Measurements from ENCODE around the gene DEPDC1B. TPM values are rescaled to one million over a fixed set of nuclear protein-coding genes. Genes with fewer than 3 reads are reported as not detected.
"Not testable (repeated sequence)": the region's sequence is repeated elsewhere in the genome, so short reads cannot be mapped to it uniquely, and the experiment has no call there.

The DEPDC1B gene
- total RNA-seq, 1 experiment from 2014 or later = 19.9 TPM

- Histone ChIP-seq H3K9me3 (no peaks in the 10 kb centered on the region), H3K36me3 (no peaks in the 10 kb centered on the region), H3K4me3 (no peak overlapping the region), H3K27me3 (no peaks in the 10 kb centered on the region)
- DNase-seq = no peak
Measured at GRCh38 chr5:60710362-60710761, 10.4 kb upstream of the DEPDC1B start.

- H3K4me3 ChIP-seq = no peak overlapping the region
- no peaks in the 10 kb centered on the region for H3K9me3 ChIP-seq
- no peaks in the 10 kb centered on the region for H3K36me3 ChIP-seq
- no peak for DNase-seq
- no peaks in the 10 kb centered on the region for H3K27me3 ChIP-seq
Measured at GRCh38 chr5:60705144-60705543, 5.2 kb upstream of the DEPDC1B start.

GRCh38 chr5:60703944-60704343 lies 4.0 kb upstream of the DEPDC1B start:
- H3K36me3 ChIP-seq = no peaks in the 10 kb centered on the region
- no peak for DNase-seq
- H3K27me3 ChIP-seq = no peaks in the 10 kb centered on the region
- H3K4me3 ChIP-seq = no peak overlapping the region
- H3K9me3 ChIP-seq = no peaks in the 10 kb centered on the region

- H3K36me3 ChIP-seq = no peaks in the 10 kb centered on the region
- H3K4me3 ChIP-seq = no peak overlapping the region
- no peaks in the 10 kb centered on the region for H3K27me3 ChIP-seq
- no peak for DNase-seq
- no peaks in the 10 kb centered on the region for H3K9me3 ChIP-seq
Measured at GRCh38 chr5:60701321-60701968, 1.5 kb upstream of the DEPDC1B start.

GRCh38 chr5:60700416-60700757 lies 421 bp upstream of the DEPDC1B start:
- Histone ChIP-seq H3K27me3 (no peaks in the 10 kb centered on the region), H3K9me3 (no peaks in the 10 kb centered on the region), H3K4me3 (peak overlapping the region; percentile 73), H3K36me3 (no peaks in the 10 kb centered on the region)
- DNase-seq = no peak

- H3K36me3 ChIP-seq = peaks cover 3% of the 10 kb centered on the region; the same call in 1 of the 2 replicates
- DNase-seq = no peak
- H3K9me3 ChIP-seq = no peaks in the 10 kb centered on the region
- peak overlapping the region; percentile 73 for H3K4me3 ChIP-seq
- H3K27me3 ChIP-seq = no peaks in the 10 kb centered on the region
Measured at GRCh38 chr5:60699288-60699608, 718 bp downstream of the DEPDC1B start.

GRCh38 chr5:60698336-60698735 lies 1.6 kb downstream of the DEPDC1B start:
- H3K36me3 ChIP-seq = peaks cover 3% of the 10 kb centered on the region; the same call in 1 of the 2 replicates
- no peaks in the 10 kb centered on the region for H3K9me3 ChIP-seq
- no peak for DNase-seq
- H3K4me3 ChIP-seq = no peak overlapping the region
- H3K27me3 ChIP-seq = no peaks in the 10 kb centered on the region

- H3K9me3 ChIP-seq = no peaks in the 10 kb centered on the region
Measured at GRCh38 chr5:60690326-60690725, 9.6 kb downstream of the DEPDC1B start.

GRCh38 chr5:60688980-60689379 lies 11.0 kb downstream of the DEPDC1B start:
- no peak for DNase-seq
- H3K4me3 ChIP-seq = no peak overlapping the region
- no peaks in the 10 kb centered on the region for H3K9me3 ChIP-seq
- no peaks in the 10 kb centered on the region for H3K27me3 ChIP-seq
- peaks cover 8% of the 10 kb centered on the region; the same call in 1 of the 2 replicates for H3K36me3 ChIP-seq

More at GRCh38 chr5:60690326-60690725, 9.6 kb downstream of the DEPDC1B start:
- no peak for DNase-seq
- no peaks in the 10 kb centered on the region for H3K27me3 ChIP-seq
- no peak overlapping the region for H3K4me3 ChIP-seq
- H3K36me3 ChIP-seq = peaks cover 11% of the 10 kb centered on the region; the same call in 1 of the 2 replicates

GRCh38 chr5:60687927-60688720 lies 11.8 kb downstream of the DEPDC1B start:
- peak; percentile 7 for DNase-seq
- no peak overlapping the region for H3K4me3 ChIP-seq

GRCh38 chr5:60686157-60686556 lies 13.8 kb downstream of the DEPDC1B start:
- Histone ChIP-seq H3K4me3 (no peak overlapping the region), H3K9me3 (no peaks in the 10 kb centered on the region), H3K36me3 (peaks cover 8% of the 10 kb centered on the region; the same call in 1 of the 2 replicates), H3K27me3 (no peaks in the 10 kb centered on the region)
- no peak for DNase-seq

More at GRCh38 chr5:60687927-60688720, 11.8 kb downstream of the DEPDC1B start:
- no peaks in the 10 kb centered on the region for H3K27me3 ChIP-seq
- H3K36me3 ChIP-seq = peaks cover 8% of the 10 kb centered on the region; the same call in 1 of the 2 replicates
- no peaks in the 10 kb centered on the region for H3K9me3 ChIP-seq

- Histone ChIP-seq H3K9me3 (no peaks in the 10 kb centered on the region), H3K27me3 (no peaks in the 10 kb centered on the region), H3K36me3 (peaks cover 8% of the 10 kb centered on the region; the same call in 1 of the 2 replicates), H3K4me3 (no peak overlapping the region)
- DNase-seq = no peak
Measured at GRCh38 chr5:60685700-60686099, 14.3 kb downstream of the DEPDC1B start.

- Histone ChIP-seq H3K9me3 (no peaks in the 10 kb centered on the region), H3K36me3 (peaks cover 8% of the 10 kb centered on the region; the same call in 1 of the 2 replicates), H3K27me3 (no peaks in the 10 kb centered on the region), H3K4me3 (no peak overlapping the region)
- DNase-seq = no peak
Measured at GRCh38 chr5:60685028-60685427, 14.9 kb downstream of the DEPDC1B start.

- H3K27me3 ChIP-seq, H3K4me3 ChIP-seq, DNase-seq, H3K9me3 ChIP-seq, H3K36me3 ChIP-seq: not testable (repeated sequence)
Measured at GRCh38 chr5:60682007-60682406, 18.0 kb downstream of the DEPDC1B start.

- DNase-seq = no peak
- H3K36me3 ChIP-seq = no peaks in the 10 kb centered on the region
- no peaks in the 10 kb centered on the region for H3K27me3 ChIP-seq
- H3K4me3 ChIP-seq = no peak overlapping the region
- H3K9me3 ChIP-seq = no peaks in the 10 kb centered on the region
Measured at GRCh38 chr5:60679816-60680215, 20.1 kb downstream of the DEPDC1B start.

- H3K27me3 ChIP-seq = no peaks in the 10 kb centered on the region
- H3K4me3 ChIP-seq = no peak overlapping the region
- no peaks in the 10 kb centered on the region for H3K36me3 ChIP-seq
- no peak for DNase-seq
- no peaks in the 10 kb centered on the region for H3K9me3 ChIP-seq
Measured at GRCh38 chr5:60677850-60678664, 21.9 kb downstream of the DEPDC1B start.

GRCh38 chr5:60675286-60675685 lies 24.7 kb downstream of the DEPDC1B start:
- Histone ChIP-seq H3K4me3 (no peak overlapping the region), H3K9me3 (no peaks in the 10 kb centered on the region), H3K36me3 (no peaks in the 10 kb centered on the region), H3K27me3 (no peaks in the 10 kb centered on the region)
- DNase-seq = no peak
